Stimulated activated CD4-positive, alpha-beta T cell treated with anti-CD3 and anti-CD28 coated beads, Interleukin-12 subunit alpha, Interleukin-12 subunit beta, amount 100 ng/mL, for 48 hours (primary cell): ENCODE results near the gene TRPC4AP.

ENCODE experiments used
- DNase-seq, 3 donors: peaks; one replicate each; pipeline ENCODE4 v3.0.0-alpha.2; 2020; ENCODE audit warnings: low read depth in 2 of 3, low spot score in 1 of 3

Gene TRPC4AP

GRCh38 chr20:34989670-34990069, 102.9 kb downstream of the TRPC4AP start:
- no peak for DNase-seq

DNA sequence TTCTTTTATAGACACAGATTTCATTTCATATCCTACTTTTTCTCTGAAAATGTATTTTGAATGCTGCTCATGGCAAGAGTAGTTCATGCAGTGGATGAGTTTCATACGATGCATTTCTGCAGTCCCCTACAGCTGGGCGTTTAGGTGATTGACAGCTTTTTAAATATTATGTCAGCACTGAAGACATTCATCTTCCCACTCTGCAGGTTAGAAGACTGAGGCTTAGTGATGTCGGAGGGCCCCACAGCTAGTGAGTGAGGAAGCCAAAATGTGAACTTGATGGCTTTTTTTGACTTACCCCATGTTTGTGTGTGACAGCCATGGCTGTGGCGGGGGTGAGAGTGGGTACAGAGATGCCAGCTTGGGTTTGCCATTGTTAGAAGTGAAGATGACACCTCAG, 103.5 kb downstream of the TRPC4AP start:
- no peak for DNase-seq

- no peak for DNase-seq
Observed at GRCh38 chr20:34988191-34988540, 104.4 kb downstream of the TRPC4AP start.

DNA sequence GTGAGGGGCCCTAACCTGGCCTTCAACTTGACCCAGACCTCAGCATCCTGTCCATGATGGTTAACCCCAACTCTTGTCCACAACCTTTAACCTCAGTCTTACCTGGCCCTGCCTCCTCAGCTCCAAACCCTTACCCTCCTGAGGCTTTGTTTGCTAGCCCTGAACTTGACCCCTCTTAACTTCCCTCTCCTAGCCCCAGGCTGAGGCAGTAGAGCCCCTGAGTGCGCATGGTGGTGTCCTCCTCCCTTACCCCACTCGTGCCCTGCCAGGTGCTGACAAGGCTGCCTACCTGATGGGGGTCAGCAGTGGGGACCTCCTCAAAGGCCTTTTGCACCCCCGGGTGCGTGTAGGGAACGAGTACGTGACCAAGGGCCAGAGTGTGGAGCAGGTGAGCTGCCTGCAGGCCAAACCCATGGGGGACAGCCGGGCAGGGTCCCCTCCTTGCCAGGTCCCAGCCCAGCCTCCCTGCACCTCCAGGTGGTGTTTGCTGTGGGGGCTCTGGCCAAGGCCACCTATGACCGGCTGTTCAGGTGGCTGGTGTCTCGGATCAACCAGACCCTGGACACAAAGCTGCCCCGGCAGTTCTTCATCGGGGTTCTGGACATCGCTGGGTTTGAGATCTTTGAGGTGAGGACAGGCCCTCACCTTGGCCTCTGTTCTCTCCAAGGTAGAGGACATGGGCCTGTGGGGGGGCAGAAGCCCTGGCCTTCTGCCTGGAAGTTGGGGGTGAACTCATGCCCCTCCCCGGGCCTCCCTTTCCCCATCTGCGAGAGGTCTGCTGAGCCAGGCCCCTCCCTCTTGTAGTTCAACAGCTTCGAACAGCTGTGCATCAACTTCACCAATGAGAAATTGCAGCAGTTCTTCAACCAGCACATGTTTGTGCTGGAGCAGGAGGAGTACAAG, 105.1 kb downstream of the TRPC4AP start:
- no peak for DNase-seq

DNA sequence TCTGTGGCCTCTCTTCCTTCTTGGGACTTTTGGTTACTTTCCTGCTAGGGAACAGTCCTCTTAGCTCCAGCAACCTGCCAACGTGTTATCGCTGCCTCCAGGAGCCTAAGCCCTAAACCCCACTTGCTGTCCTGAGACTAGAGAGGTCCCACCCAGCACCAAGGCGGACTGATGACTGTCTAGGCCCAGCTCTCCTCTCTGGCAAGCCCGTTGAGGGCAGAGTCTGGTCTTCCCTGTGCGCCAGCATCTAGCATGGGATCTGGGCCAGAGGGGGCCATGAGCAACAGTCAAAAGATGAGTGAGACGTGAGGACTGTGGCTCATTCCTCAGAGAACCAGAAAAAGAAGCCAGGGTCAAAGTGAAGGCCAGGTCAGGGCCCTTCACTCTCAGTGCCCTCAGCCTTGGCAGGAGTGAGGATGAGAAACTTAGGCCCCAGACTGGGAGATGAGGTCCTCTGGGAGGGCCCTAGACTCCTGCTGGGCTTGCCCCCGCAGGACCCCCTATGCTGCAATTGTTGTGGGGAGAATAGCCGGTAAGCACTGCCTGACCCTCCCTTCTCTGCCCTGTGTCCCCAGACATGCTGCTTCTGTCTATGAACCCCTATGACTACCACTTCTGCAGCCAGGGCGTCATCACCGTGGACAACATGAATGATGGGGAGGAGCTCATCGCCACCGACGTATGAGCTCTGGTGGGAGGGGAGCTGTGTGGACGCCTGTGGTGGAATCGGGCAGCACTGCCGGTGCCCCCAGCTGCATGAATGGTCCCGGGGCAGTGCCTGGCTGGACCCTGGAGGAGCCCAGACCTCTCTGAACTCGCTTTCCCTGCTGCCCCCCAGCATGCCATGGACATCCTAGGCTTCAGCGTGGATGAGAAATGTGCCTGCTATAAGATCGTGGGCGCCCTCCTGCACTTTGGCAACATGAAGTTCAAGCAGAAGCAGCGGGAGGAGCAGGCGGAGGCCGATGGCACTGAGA, 106.0 kb downstream of the TRPC4AP start:
- no peak for DNase-seq

GRCh38 chr20:34985461-34986310, 106.9 kb downstream of the TRPC4AP start:
- DNase-seq = no peak

DNA sequence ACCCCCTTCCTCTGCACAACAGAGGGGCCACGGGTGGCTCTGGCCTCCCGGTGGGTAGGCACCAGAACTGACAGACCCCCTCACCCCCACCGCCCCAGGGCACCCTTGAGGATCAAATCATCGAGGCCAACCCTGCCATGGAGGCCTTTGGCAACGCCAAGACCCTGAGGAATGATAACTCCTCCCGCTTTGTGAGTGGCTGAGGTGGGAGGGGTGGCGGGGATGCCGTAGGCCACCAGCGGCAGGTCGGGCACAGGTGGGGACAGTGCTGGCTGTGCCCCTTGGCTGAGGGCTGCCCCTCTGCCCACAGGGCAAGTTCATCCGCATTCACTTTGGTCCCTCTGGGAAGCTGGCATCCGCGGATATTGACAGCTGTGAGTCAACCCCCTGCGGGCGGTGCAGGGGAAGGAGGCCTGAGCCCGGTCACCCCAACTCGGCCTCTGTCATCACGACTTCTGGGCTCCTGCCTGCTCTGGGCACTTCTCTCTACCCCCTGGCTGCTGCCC, 107.8 kb downstream of the TRPC4AP start:
- no peak for DNase-seq

- no peak for DNase-seq
Observed at GRCh38 chr20:34983995-34984735, 108.4 kb downstream of the TRPC4AP start.

DNA sequence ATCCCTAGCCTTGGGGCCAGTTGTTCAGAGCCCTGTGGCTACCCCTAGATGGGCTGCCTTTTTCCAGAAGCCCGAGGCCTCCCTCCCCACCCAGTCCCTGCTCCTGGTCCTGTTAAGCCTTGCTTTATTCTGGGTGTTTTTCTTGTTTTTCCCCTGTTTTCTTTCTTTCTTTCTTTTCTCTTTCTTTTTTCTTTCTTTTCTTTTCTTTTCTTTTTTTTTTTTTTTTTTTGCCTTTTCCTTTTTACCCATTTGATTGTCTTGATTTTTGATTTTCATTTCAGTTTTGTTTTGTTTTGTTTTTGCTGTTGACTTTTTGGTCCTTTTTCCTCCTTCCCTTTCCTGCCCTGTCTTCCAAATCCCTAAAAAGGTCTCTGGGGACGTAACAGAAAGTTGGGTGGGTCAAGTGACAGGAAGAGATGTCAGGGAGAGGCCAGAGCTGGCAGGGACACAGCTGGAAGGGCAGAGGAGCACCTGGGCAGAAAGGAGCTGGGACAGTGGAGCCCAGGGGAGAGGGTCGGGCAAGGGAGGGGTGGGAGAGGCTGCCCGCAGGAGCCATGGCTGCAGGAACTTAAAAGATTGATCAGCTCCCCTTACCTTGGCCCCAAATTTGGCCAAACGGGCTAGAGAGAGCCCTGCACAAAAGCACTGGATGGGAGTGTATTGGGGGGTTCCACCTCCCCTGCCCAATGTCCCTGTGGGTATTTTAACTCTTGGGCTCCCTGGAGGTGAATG, 109.4 kb downstream of the TRPC4AP start:
- no peak for DNase-seq

DNA sequence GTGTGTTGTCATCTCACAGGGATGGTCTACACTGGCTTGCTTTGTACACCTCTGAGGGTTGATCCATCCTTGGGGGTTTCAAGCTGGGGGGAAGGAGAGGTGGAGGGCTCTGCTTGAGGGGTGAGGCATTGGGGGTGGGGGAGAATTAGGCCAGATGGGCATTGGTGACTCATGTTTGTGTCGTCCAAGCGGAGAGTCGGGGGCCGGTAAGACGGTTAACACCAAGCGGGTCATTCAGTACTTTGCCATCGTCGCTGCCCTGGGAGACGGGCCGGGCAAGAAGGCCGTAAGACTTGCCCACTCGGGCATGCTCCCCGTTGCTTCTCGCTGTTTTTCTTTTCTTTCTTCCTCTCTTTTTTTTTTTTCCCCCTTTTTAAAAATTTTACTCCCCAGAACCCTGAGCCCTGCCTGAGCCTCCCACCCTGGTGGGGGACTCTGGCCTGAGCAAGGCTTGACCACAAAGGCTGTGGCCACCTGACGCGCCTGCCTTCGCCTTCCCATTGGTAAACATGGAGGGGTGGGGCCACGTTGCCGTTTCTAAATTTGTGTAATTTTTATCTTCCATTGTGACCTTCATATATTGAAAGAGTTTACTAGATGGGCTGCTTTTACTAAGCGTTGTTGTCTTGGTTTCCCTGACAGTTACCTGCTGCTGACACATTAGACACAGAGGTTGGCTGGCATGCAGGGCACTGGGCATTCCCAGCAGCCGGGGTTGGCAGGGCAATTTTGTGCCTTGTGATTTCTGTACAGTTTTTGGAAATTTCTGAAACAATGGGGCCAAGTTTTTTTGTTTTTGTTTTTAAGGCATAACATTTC, 110.1 kb downstream of the TRPC4AP start:
- no peak for DNase-seq

DNA sequence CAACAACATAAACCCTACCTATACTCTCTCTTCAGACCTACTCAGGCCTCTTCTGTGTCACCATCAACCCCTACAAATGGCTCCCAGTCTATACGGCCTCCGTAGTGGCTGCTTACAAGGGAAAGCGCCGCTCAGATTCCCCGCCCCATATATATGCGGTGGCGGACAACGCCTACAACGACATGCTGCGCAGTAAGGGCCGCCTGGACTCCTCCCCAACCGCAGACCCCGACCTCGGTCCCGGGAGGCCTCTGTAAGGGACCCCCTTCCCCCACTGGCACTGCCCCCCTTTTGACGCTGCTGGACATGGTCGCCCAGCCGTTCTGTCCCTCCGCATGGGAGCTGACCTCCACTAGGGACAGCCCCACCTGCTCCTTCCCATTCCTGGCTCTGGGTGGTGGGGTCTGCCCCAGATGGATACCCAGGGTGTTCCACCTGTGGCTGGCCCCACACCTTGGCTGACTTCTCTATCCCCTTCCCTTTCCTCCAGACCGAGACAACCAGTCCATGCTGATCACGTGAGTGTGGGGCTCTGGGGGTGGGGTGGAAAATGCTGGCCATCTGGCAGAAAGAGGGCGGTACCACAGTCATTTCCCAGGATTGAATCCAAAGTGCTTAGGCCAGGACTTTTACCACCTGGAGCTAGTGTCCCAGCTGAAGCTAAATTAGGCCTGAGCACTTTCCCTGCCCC, 111.9 kb downstream of the TRPC4AP start:
- DNase-seq = no peak

GRCh38 chr20:34979366-34980153, 113.0 kb downstream of the TRPC4AP start:
- DNase-seq = no peak

GRCh38 chr20:34978092-34978744, 114.4 kb downstream of the TRPC4AP start:
- no peak for DNase-seq

- no peak for DNase-seq
Observed at GRCh38 chr20:34977365-34978091, 115.1 kb downstream of the TRPC4AP start.

DNA sequence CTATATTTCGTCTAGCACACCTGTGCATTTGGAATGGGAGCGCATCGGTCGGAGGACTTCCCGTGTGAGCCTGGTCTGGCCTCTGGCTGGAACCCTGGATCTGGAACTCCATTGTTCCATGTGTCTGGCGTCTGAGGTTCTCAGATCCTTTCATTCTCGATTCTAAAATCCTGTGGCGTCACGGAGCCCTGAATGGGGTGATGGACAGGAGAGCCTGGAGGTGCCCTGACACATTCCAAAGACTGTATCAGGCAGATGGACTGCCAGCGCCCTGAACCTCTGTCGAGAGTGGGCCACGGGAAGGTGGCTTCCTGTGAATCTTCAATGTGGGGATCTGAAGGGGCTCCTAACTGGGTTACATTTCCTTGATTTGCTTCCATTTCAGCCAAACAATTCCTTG, 116.3 kb downstream of the TRPC4AP start:
- no peak for DNase-seq

DNA sequence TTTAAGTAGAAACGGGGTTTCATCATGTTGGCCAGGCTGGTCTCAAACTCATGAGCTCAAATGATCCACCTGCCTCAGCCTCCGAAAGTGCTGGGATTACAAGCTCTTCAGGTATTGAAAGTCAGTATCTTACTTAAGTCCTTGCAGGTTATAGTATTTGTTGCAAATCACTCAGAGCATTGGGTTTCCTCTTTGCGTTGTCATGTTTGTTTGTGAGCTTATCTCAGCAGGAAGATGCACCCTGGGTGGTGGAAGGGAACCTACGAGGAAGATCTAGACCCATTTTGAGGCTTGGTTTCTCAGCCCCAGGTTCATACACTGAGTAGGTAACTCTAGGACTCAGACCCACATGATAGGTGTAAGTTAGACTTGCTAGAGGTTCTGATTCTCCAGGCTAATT, 118.4 kb downstream of the TRPC4AP start:
- no peak for DNase-seq
